ENCODE data around the gene PIK3CB.

DNA sequence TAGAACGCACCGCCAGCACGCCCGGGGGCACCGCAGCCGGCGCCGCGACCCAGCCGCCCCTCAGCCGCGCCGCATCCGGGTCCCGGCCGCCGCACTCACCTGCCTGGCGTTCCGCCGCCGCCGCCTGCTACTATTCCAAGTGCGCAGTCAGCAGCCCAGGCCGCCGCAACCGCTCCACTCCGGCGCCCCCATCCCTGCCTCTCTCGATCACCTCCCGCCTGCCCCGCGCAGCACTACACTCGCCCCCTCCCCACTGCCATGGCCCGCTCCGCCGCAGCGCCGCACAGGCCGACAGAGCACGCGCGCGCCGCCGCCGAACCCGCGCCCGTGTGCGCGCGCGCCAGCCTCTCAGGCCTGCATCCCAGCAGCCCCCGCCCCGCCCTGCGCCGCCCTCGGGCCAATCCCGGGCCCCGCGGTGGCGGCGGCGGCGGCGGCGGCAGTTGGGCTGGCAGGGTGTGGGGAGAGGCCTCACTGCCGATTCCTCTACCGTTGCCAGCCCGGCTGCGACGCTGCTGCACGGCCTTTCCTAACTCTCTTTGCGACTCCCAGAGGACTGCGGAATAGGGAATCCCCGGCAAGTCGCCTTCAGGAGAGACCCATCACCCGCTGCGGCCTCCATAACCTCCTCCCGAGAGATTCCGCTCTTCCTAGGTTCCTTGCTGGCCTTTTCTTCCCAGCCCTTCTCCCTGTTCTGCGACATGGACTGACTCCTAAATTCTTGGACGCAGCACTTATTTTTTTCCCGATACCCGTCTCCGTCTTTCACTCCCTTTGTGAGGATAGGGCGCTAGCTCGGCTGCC is at the start of gene PIK3CB:
- peak; percentile 80 to 86 for TF ChIP-seq POLR2A (IDR thresholded peaks at IDR 0.05)
- TF ChIP-seq, protein P1, sequence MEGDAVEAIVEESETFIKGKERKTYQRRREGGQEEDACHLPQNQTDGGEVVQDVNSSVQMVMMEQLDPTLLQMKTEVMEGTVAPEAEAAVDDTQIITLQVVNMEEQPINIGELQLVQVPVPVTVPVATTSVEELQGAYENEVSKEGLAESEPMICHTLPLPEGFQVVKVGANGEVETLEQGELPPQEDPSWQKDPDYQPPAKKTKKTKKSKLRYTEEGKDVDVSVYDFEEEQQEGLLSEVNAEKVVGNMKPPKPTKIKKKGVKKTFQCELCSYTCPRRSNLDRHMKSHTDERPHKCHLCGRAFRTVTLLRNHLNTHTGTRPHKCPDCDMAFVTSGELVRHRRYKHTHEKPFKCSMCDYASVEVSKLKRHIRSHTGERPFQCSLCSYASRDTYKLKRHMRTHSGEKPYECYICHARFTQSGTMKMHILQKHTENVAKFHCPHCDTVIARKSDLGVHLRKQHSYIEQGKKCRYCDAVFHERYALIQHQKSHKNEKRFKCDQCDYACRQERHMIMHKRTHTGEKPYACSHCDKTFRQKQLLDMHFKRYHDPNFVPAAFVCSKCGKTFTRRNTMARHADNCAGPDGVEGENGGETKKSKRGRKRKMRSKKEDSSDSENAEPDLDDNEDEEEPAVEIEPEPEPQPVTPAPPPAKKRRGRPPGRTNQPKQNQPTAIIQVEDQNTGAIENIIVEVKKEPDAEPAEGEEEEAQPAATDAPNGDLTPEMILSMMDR (IDR thresholded peaks at IDR 0.05): peak in 2 of 6 experiments; percentile 3 to 10

All from Peyer's patch (tissue), 4 donors.